ENCODE results near the gene OMA1.

DNA sequence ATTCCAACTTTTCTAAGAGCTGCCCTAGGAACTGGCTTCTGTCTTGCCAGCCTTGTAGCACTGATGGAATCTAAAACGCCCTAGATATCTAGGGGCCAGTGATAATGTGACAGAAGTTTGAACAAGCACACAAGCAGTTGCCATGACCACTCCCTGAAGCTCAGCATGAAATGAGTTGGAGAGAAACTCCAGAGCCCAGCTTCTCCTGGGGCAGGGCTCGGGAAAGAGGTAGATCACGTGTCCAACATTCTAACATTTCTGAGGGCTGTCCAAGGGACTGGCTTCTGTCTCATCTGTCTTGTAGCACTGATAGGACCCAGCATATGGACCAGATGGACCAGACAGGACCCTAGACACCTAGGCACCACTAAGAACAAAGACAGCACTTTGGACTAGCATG, 37.9 kb downstream of the OMA1 start:
- no peak for TF ChIP-seq POLR2A (IDR thresholded peaks at IDR 0.05)
- TF ChIP-seq, protein P1, sequence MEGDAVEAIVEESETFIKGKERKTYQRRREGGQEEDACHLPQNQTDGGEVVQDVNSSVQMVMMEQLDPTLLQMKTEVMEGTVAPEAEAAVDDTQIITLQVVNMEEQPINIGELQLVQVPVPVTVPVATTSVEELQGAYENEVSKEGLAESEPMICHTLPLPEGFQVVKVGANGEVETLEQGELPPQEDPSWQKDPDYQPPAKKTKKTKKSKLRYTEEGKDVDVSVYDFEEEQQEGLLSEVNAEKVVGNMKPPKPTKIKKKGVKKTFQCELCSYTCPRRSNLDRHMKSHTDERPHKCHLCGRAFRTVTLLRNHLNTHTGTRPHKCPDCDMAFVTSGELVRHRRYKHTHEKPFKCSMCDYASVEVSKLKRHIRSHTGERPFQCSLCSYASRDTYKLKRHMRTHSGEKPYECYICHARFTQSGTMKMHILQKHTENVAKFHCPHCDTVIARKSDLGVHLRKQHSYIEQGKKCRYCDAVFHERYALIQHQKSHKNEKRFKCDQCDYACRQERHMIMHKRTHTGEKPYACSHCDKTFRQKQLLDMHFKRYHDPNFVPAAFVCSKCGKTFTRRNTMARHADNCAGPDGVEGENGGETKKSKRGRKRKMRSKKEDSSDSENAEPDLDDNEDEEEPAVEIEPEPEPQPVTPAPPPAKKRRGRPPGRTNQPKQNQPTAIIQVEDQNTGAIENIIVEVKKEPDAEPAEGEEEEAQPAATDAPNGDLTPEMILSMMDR (IDR thresholded peaks at IDR 0.05): no peak

Data from adrenal gland (tissue), 5 donors.